NCI-H2196 treated with DMSO at 0.1 percent for 48 hours (cell line): ENCODE results near the gene LONP2.
"Not testable (repeated sequence)": the region's sequence is repeated elsewhere in the genome, so short reads cannot be mapped to it uniquely, and the experiment has no call there.

Source experiments
- DNase-seq: peaks from one replicate; lab custom pipeline; 2025; ENCODE audit not compliant: unreplicated experiment; lab: John Stamatoyannopoulos, UW

LONP2 gene

DNA sequence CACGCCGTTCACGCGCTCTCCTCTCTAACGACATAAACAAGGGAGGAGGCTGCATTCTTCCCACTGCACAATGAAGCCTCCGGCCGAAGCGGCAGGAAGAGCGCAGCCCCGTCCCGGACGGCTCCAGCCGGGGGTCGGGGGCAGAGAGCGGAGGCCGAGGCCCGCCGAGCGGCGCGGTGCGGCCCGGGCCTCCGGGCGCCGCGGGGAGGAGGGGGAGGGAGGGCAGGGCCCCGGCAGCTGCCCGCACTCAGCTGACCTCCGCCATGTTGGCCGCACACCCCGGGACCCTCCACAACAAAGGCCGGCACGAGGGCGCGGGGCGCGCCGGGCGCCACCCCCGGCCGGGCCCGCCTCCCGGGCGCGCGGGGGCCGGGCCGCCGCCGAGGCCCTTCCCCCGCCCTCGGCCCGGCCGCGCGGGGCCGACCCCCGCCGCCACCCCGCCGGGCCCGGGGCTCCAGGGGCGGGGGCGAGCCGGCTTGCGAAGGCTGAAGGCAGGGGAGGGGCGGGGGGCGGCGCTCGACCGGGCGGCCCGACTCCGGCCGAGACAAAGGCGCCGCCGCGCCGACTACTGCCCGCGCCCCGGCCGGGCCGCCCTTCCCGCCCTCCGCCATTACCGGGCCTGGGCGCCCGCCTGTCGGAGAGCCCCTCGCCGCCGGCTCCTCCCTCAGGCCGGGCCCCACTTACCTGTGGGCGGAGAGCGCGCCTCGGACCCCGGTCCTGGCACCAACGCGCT is 140.6 kb downstream of the LONP2 start:
- DNase-seq, result no peak

- no peak for DNase-seq
Observed at GRCh38 chr16:48385253-48386150, 141.4 kb downstream of the LONP2 start, which contains the start of gene SIAH1. TSS of gene SIAH1 (minus strand) at chr16:48385413. CDS start at chr16:48362428, 22,985 bp downstream.

GRCh38 chr16:48386559-48387312 is 142.6 kb downstream of the LONP2 start:
- no peak for DNase-seq

GRCh38 chr16:48392407-48392806 is 148.3 kb downstream of the LONP2 start:
- DNase-seq, result no peak

DNA sequence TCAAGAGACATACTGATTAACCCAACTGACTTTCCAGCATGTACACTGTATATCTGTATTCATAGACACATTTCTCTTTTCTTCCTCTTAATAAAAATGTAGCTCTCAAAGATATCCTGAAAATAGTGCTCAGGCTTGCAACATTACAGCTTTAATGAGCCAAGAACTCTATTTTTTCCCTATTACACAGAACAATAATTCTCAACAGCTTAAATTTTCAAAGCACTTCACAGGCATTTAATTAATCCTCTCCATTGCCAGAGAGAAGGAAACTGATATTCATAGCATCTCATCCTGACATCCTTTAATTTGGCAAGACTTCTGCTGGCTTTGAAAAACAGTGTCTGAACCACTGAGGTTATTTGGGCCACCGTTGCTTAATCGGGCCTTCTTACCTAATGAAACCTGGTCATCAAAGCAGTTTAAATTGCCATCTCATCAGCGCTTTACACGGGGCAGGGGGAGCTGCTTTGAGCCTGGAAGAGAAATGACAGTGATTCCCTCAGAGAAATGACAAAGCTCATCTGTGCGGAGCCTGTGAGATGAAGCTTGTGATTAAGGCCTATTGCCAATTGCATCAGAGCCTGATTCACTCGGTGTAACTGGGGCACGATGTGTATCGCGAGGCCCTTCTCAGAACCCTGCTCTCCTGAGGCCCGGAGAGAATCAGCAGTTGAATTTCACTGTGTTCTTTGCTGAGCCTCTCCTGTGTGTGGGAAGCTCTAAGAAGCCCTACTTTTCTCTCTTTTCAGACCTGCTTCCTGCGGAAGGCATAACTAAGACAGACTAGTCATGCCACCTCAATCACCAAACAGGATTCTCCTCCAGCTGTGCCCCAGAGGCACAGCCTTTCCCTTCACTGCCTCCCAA is 149.6 kb downstream of the LONP2 start:
- no peak for DNase-seq

GRCh38 chr16:48394355-48394703 is 150.2 kb downstream of the LONP2 start:
- DNase-seq, result no peak

- no peak for DNase-seq
Observed at GRCh38 chr16:48395375-48395774, 151.3 kb downstream of the LONP2 start.

- not testable (repeated sequence) for DNase-seq
Observed at GRCh38 chr16:48402547-48402946, 158.4 kb downstream of the LONP2 start.

GRCh38 chr16:48405153-48405552 is 161.1 kb downstream of the LONP2 start:
- no peak for DNase-seq

GRCh38 chr16:48405907-48406306 is 161.8 kb downstream of the LONP2 start:
- DNase-seq, result no peak
